ENCODE results near the gene PDLIM5.

The PDLIM5 gene

DNA sequence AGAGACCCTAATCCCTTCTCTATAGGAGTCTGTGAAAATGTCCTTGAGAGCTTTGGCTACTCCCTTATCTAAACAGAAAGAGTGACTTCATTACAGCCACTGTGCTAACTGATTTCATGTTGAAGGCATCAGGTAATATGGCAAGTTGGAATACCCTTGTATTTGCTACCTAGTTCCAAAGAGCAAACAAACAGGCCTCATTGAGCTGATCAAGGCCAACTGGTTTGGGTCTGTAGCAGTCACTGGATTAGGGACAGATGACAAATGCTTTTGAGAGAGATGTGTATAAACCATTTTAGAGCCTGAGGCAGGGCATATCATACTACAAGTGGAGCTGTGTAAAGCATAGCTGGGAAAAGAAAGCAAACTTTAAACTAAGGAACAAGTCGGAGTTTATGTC is 22.9 kb upstream of the PDLIM5 start:
- no peak for DNase-seq

DNA sequence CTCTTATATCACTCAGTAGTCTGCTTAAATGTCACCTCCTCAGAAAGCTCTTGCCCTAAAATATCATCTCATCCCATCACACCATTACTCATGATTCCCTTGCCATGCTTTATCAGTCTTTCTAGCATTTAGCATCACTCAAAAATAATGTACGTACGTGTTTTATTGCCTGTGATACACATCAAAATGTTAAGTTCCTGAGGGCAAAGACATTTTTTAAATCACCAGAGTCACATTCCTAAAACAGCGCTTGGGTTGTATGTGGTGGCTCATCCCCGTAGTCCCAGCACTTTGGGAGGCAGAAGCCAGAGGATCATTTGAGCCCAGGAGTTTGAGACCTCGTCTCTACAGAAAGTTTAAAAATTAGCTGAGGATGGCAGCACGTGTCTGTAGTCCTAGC is 21.3 kb upstream of the PDLIM5 start:
- no peak for DNase-seq

DNA sequence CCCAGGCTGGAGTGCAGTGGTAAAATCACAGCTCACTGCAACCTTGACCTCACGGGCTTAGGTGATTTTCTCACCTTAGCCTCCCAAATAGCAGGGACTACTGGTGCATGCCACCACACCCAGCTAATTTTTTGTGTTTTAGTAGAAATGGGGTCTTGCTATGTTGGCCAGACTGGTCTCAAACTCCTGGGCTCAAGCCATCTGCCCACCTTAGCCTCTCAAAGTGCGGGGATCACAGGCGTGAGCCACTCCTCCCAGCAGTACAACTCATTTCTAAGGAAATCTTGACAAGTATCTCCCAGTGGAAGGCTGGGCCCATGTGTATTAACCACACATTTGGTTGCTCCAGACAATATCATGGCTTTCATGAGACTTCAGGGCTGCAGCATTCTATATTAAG is 20.4 kb upstream of the PDLIM5 start:
- no peak for DNase-seq

DNA sequence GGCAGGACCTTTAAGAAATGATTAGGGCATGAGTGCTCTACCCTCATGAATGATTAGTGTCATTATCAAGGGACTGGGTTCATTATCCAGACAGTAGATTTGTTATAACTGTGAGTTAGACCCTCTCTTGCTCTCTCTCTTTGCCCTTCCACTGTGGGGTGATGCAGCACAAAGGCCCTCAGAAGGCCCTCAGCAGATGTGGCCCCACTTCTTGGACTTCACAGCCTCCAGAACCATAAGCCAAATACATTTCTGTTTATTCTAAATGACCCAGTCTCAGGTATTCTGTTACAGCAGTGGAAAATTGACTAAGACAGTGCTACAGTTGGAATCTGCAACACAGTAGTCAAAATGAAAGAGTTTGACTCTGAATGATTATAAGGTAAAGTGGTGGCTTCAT is 17.2 kb upstream of the PDLIM5 start:
- DNase-seq = no peak

DNA sequence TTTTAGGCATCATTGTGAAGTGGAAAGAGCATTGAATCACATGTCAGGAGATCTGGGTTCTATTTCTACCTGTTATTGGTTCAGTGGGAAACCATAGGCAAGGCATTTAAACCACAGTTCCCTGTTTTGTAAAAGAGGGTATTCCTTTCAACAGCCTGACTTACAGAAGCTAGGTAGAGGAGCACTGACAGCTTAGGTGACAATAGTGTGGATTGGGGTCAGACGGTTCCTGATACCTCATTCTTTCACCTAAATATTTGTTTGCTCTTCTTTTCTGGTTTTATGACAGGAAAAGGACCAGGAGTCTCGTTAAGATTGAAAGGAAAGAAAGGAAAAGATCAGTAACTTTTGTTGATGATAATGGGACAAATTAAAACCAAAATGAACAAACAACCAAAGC is 15.9 kb upstream of the PDLIM5 start:
- no peak for DNase-seq

DNA sequence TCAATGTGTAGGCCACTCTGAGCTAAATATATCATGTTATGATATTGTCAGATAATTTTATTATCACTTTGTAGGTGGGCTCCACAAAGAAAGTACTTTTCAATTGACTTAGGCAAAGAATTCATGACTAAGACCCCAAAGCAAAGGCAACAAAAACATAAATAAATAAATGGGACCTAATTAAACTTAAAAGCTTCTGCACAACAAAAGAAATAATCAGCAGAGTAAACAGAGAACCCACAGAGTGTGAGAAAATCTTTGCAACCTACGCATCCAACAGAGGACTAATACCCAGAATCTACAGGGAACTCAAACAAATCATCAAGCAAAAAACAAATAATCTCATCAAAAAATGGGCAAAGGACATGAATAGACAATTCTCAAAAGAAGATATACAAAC is 15.2 kb upstream of the PDLIM5 start:
- DNase-seq = no peak

DNA sequence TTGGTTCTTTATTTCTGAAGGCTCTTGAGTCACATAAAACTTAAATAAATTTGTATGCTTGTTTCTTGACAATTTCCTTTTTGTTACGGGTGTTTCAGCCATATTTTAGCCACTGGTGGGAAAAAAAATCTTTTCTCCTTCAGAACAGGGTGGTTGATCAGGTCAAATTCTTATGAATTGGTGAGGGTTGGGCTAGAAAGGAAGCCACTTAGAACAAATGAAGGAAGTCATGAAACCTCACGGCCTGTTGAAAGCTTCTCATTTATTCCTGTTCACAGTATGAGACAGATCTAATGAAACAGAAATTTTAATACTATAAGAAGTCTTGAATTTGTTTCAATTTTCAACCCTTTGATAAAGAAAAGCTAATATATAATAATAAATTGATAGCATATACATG is 12.1 kb upstream of the PDLIM5 start:
- DNase-seq = no peak

DNA sequence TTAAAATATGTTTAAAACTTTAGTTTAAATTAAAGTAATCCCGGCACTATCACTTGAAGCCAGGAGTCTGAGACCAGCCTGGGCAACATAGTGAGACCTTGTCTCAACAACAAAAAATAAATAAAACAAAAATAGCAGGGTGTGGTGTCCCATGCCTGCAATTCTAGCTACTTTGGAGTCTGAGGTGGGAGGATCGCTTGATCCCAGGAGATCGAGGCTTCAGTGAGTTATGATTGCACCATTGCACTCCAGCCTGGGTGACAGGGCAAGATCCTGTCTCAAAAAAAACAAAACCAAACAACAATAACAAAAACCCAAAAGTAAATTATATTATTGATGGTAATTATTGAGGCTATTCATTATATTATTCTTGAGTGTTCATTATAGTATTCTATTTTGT is 9.9 kb upstream of the PDLIM5 start:
- no peak for DNase-seq

DNA sequence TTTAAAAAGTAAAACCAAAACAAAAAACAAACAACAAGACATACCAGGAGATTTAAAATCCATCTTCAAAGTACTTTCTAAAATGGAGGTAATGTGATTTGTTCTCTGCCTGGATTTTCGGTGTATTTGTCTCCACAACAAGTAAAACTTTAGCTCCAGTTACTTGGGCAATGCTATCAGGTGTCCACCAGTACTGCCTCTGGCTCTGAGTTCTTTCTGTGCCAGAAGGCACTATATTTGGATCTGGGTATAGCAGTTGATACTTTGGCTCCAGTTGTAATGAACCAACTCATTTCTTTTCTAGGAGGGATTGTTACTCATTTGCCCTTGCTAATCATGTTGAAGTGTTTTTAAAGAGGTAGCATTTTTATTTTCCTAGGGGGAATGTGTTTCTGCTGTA is 9.5 kb upstream of the PDLIM5 start:
- DNase-seq = no peak

DNA sequence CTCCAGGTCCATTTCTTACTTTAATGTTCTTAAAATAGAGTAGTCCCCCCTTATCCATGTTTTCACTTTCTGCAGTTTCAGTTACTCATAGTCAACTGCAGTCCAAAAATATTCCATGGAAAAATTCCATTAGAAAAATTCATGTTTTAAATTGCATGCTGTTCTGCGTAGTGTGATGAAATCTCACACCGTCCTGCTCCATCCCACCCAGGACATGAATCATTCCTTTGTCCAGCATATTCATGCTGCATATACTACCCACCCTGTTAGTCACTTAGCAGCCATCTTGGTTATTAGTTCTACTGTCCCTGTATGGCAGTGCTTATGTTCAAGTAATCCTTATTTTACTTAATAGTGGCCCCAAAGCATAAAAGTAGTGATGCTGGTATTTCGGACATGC is 5.4 kb upstream of the PDLIM5 start:
- DNase-seq = no peak

DNA sequence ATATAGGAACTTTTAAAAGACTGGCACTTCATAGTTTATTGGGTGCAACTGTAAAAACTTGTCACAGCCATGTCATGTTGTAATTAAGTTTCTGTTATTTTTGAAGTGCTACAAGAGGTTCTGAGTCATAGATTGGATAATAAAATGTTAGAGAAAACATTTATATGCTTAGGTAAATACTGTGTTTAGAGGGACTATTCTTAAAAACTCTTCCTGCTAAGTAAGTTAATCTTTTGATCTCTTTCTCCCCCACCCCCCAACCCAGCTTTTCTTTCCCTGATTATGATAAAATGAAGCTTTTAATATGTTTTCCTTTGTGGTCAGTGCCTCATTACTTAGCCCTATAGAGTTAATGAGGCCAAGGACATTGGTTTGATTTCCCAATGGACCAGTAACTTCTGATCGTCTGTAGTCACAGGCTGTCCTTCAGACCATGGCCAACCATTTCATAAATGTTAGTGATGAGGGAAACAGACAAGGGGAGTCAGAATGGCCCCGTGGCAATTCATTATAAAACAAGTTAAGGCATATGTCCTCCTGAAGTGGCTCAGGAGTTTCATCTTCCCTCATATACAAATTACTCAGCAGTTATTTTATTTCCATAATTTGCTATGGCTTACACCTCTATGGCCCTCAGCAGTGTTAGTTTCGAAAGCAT is 3.9 kb upstream of the PDLIM5 start:
- no peak for DNase-seq

DNA sequence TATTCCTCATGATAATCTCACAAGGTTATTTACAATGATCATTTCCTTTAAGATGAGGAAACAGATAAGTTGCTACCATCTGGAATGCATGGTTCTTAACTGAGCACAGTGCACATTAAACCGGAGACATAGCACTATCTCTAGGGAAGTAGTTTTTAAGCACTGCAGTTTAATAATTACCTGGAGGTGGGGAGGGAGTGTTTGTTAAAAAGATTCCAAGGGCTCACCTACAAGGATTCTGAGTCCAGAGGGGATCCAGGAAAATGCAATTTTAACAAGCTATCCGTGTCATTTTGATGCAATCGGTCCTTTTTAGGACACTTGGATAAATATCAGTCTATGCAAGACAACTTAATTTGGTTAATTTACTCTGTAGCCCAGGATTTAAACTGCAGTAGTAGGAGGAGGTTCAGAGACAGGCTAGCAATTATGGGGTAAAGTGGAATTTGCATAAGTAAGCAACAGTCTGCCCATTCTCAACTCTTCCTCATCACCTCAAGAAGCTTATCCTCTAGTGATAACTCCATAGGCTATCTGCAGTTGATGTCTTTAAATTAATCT is 2.8 kb upstream of the PDLIM5 start:
- no peak for DNase-seq

DNA sequence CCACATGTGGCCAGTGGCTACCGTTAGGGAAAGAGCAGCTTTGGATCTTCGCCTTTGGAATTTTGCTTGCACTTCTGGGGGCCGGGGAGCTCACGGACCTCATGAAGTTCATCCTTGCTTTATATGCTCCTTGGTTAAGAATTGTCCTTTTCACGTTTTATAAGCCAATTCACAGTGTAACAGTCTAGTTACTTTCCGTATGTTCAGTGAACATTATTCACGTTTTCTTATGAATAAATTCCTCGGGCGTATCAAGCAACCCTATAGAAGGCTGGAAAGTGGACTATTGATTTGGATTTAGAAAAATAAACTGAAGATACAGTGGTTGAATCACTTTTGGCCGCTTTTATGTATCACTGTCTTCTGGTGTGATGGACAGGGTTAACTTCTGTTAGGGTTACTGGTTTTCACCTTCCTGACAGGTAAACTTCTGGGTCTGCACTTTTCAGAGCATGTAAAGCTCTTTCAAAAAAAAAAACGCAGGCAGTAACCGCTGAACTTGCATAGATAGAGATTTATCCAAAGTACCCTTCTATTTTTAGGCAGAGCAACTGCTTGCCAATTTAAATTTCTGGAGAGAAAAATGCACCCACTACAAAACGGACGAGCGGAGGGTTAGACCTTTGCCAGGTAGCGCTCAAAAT is 569 bp upstream of the PDLIM5 start:
- DNase-seq = no peak

DNA sequence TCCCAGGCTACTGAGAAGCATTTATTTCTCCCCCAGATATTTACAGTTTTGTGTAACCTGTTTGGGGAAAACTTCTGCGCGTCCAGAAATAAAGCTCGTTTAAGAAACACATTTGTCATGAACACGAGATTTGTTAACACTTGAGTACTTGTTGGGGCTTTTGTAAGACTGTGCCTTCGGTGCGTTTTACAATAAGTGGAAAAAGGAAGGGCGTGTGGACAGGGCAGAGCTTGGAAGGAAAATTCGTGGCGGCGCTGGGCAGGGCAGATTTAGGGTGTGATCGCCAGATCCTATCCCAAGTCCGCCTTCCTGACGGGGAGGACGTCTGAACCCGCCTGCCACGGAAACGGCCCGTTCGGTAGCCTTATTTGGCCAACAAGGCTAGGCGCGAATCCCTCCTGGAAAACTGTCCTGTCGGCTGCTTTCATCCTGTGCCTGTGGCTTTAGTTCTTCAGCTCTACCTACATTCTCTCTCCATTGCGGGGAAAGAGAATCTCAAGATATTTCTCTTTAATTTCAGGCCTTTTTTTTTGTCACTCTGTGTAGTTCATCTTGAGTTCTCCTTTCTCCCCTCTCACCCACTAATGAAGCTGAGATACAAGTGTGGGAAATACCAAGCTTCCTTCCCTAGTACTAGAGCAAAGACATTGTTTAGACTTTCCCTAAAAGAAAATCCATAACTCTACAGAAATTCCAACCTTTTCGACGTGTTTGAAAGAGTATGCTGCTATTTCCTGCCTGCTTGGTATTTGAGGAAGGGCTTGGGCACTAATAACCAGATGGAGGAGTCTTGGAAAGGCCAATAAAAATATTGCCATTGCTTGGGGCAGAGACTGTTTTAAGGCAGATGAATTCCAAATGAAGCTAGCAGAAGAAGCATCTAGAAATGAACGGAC is 982 bp downstream of the PDLIM5 start:
- DNase-seq = no peak

DNA sequence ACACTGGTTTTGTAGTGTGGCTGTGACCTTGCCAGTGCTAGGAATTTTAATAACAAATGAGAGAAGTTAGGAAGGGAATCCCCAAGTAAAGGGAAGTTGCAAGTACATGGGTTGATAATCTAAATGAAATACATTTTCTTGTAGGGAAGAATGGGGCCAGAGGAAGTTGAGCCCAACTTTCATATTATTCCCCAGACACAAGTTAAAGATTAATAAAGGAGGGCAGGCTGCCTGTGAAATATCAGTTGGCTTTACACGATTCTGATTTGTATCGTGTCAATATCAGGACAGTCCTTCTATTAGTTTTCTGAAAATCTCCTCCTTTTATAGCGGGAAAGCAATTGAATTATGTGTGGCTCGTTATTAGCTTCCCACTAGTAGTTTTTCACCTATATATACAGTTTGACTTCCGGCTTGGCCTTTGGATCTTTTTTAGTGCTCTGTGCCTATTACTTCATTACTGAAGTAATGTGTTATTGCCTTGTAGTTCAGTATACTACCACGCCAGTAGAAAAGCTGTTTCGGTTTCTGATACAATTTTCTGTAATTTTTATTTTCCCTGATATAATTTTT is 1.7 kb downstream of the PDLIM5 start:
- DNase-seq = no peak

DNA sequence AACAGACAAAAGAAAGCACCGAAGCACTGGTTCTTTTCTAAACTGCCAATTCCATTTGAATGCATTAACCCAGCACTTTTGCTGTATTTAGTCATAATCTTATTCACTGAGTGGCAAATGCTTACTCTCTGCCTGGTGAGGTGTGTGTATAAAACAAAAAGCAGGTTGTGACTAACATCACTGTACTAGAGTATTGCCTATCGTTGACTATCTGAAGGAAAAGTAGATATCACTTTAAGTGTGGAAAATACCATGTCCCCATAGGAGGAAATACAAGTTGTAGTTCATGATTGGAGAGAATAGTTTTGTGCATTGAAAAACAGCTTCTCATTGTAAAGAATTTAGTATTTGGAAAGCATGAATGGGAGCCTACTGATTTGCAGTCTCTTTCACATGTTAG is 2.7 kb downstream of the PDLIM5 start:
- no peak for DNase-seq

DNA sequence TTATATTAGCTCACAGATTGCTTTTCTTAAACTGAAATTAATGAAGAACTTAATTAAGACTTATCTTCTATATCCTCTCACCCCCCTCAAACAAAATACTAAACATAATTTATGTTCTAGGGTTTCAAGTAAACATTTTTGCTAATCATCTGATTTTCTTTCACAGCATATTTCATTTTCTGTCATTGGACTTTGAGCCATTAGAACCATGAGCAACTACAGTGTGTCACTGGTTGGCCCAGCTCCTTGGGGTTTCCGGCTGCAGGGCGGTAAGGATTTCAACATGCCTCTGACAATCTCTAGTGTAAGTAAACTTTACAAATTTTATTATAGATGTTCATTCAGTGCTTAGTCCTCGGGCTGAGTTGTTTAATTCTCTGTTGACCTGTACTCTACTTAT is 3.3 kb downstream of the PDLIM5 start:
- no peak for DNase-seq

DNA sequence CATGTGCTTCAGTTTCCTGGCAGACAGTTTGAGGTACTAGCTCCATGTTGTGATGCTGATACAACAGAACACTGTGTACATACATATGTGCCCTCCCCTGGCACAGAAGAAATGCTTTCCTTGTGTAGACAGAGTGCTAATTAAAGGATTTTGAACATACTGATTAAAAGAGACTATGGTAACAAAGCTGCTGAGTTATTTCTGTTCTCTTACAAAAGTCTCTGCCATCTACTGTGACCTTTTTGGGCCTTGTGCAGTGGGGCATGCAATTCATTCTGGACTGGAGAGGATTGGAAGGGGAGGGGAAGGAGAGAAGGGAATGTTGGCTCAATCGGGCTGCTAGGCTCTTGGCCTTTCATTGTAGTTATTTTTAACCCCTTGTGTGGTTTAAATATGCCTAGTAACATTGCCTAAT is 6.0 kb downstream of the PDLIM5 start:
- no peak for DNase-seq

DNA sequence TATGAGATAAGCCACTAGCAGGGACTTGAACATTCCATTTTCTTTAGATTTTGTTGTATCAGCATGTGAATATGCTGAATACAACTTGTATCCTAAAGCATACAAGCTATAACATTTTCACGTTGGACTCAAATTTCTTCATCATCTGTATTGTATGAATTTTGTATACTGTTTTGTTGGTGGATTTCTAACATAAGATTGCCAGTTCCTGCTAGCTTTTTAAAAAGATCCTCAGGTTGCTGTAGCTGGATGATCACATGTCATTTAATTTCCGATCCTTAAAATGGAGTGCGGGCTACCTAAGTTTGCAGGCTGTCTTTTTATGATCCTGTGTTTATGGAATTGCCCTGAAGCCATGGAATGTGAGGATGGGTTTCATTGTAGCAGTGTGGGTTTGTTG is 6.9 kb downstream of the PDLIM5 start:
- no peak for DNase-seq

DNA sequence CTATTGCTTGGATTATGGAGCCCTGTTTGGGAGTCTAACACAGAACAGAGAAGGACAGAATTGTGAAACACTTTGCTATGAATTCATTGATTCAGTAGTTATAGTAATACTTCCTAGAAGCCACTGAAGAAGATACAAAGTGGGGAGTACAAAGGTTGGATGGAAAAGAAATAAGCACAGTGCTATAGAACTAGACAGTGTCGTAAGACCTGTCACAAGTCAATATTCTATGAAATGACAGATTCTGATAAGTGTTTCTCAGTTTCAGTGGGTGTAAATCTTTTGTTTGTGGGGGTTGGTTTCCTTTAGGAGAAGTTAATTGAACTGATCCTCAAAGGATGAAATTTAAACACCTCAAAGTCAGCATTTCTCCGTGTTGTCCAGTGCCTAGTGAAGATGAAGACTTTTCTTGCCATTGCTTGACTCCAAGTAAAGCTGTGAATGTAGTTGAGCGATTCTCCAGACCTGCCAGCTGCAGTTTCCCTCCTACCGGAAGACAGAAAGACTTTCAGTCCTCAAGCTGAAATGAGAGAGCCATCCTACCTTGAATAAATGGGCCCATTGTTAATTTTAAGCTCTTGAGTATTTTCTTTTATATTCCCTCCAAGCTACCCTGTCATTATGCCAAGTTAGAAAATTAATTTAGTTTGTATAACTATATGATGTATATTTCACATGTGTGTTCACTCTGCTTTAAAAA is 7.9 kb downstream of the PDLIM5 start:
- DNase-seq = no peak

DNA sequence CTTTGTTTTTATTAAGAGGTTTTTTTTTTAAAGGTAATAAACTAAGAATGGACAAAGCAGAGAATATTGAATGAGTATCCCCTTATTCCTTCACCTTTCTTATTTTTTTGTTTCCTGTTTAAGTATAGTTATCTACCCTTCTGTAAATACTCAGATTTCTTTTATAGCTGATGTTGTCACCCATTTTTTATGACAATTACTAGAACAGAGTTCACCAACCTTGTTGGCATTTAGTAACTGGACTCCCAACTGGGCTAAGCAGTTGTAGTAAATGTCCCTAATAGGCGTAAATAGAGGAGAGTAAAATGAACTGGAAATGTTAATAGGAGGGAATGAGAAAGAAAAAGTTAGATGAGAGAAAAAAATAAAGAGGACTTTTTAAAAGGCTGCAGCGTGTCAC is 9.8 kb downstream of the PDLIM5 start:
- no peak for DNase-seq

DNA sequence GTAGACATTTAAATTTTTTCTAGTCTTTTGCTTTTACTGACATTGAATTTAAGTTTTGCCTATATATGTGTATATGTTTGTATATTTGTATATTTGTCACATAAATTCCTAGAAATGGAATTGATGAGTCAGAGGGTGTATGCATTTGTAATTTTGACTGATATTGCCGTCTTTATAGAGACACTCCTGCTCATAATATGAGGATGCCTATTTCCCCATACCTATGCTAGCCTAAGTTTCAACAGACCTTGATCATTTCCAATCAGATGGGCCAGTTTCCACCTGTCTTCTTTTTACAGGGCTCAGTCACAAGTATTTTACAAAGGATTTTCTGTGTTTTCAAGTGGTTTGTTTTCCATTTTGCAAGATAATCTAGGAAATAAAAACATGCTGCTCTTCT is 10.8 kb downstream of the PDLIM5 start:
- no peak for DNase-seq

DNA sequence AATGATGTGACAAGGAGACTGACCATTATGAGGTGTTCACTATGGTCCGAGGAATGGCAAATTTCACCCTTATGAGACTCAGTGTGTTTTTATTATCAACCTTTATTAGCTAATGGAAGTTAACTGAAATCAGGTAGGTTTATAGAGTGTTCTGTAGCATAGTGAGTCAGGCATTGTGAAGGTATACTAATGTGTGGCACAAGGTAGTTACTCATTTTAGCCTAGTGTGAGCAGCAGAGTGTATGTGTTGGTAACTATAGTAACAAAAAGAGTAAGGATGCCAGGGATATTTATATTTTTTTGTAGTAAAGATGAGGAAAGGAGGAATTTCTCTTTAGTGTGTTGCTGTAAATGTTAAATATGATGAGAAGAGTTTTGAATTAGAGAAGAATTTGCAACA is 12.0 kb downstream of the PDLIM5 start:
- no peak for DNase-seq
